HEK293 (cell line): ENCODE results near the gene TEC.

Experiments
- REPIN1 ChIP-seq: fragments of 450-650 bp; formaldehyde crosslinking; IDR thresholded peaks from 2 replicates; pipeline ENCODE4 v1.5.1; 2017; ENCODE audit warnings: missing biosample characterization, missing genetic modification characterization, low read depth
- ZNF146 ChIP-seq: fragments of 450-650 bp; formaldehyde crosslinking; IDR thresholded peaks from 2 replicates; pipeline ENCODE4 v1.5.1; 2016; ENCODE audit warnings: missing biosample characterization, missing genetic modification characterization
- ZNF223 ChIP-seq: fragments of 450-650 bp; formaldehyde crosslinking; IDR thresholded peaks from 2 replicates; pipeline ENCODE4 v1.5.1; 2016; ENCODE audit warnings: missing biosample characterization, missing genetic modification characterization
- ZNF274 ChIP-seq, 2 experiments: fragments of 200-500 bp in 1 of 2; fragments of 450-650 bp in 1 of 2; sonication (Bioruptor generic) in 1 of 2; formaldehyde crosslinking in 1 of 2; IDR thresholded peaks; 2 replicates each; pipeline versions ENCODE4 v1.5.1 to v1.6.1; 2014 to 2016; ENCODE audit warnings: borderline replicate concordance in 1 of 2, inconsistent platforms in 1 of 2, low read length in 1 of 2, missing biosample characterization in 1 of 2, missing genetic modification characterization in 1 of 2
- ZNF324 ChIP-seq: fragments of 450-650 bp; formaldehyde crosslinking; IDR thresholded peaks from 2 replicates; pipeline ENCODE4 v1.5.1; 2016; ENCODE audit warnings: missing biosample characterization, missing genetic modification characterization
- TF ChIP-seq, protein P1 (sequence below): fragments of 450-650 bp; formaldehyde crosslinking; IDR thresholded peaks from 2 replicates; pipeline ENCODE4 v1.5.1; 2016; ENCODE audit warnings: missing biosample characterization, missing genetic modification characterization
- TF ChIP-seq, protein P2 (sequence below): fragments of 450-650 bp; formaldehyde crosslinking; IDR thresholded peaks from 2 replicates; pipeline ENCODE4 v1.5.1; 2016; ENCODE audit warnings: missing biosample characterization, missing genetic modification characterization

DNA sequence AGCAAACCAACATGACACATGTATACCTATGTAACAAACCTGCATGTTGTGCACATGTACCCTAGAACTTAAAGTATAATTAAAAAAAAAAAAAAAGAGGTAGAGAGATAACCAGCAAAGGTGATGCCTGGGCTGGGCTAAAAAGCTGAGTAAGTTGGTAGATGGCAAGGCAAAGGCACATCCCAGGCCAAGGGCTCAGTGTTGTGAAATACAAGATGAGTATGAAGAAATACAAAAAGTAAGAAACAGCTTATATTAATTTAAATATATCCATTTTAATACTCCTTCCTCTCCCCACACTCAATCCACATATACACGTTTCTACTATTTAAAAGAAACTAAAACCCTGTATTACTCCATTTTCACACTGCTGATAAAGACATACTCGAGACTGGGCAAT is 25.8 kb downstream of the TEC start:
- TF ChIP-seq ZNF324 (tag by site-specific recombination) (no peak), ZNF223 (tag by site-specific recombination) (no peak), ZNF146 (tag by site-specific recombination) (no peak), REPIN1 (no peak), ZNF274 (IDR thresholded peaks at IDR 0.05; ENCODE audit: low read length) (no peak), ZNF274 (tag by site-specific recombination; IDR thresholded peaks at IDR 0.05; ENCODE audit: borderline replicate concordance) (no peak)
- TF ChIP-seq, protein P1, sequence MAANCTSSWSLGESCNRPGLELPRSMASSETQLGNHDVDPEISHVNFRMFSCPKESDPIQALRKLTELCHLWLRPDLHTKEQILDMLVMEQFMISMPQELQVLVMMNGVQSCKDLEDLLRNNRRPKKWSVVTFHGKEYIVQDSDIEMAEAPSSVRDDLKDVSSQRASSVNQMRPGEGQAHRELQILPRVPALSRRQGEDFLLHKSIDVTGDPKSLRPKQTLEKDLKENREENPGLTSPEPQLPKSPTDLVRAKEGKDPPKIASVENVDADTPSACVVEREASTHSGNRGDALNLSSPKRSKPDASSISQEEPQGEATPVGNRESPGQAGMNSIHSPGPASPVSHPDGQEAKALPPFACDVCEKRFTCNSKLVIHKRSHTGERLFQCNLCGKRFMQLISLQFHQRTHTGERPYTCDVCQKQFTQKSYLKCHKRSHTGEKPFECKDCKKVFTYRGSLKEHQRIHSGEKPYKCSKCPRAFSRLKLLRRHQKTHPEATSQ = no peak
- TF ChIP-seq, protein P2, sequence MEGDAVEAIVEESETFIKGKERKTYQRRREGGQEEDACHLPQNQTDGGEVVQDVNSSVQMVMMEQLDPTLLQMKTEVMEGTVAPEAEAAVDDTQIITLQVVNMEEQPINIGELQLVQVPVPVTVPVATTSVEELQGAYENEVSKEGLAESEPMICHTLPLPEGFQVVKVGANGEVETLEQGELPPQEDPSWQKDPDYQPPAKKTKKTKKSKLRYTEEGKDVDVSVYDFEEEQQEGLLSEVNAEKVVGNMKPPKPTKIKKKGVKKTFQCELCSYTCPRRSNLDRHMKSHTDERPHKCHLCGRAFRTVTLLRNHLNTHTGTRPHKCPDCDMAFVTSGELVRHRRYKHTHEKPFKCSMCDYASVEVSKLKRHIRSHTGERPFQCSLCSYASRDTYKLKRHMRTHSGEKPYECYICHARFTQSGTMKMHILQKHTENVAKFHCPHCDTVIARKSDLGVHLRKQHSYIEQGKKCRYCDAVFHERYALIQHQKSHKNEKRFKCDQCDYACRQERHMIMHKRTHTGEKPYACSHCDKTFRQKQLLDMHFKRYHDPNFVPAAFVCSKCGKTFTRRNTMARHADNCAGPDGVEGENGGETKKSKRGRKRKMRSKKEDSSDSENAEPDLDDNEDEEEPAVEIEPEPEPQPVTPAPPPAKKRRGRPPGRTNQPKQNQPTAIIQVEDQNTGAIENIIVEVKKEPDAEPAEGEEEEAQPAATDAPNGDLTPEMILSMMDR = no peak
